Kidney glomerular epithelial cell (primary cell): Measurements from ENCODE around the gene FZD4.
A peak's percentile ranks its signal among the peaks of the same experiment; 100 is the strongest.
"Not testable (repeated sequence)": the region's sequence is repeated elsewhere in the genome, so short reads cannot be mapped to it uniquely, and the experiment has no call there.

Experiments
- DNase-seq: peaks from one replicate; lab custom pipeline; 2025; lab: John Stamatoyannopoulos, UW

The FZD4 gene

GRCh38 chr11:86977441-86978050 is 22.4 kb upstream of the FZD4 start:
- DNase-seq = no peak

GRCh38 chr11:86972734-86973133 is 17.5 kb upstream of the FZD4 start:
- no peak for DNase-seq

GRCh38 chr11:86969258-86969657 is 14.1 kb upstream of the FZD4 start:
- DNase-seq = no peak

- not testable (repeated sequence) for DNase-seq
These were observed 12.4 kb upstream of the FZD4 start for GRCh38 chr11:86967601-86968000.

- no peak for DNase-seq
These were observed 2.9 kb upstream of the FZD4 start for GRCh38 chr11:86957976-86958646.

GRCh38 chr11:86956905-86957195 is 1.7 kb upstream of the FZD4 start:
- no peak for DNase-seq

- DNase-seq = no peak
These were observed 159 bp downstream of the FZD4 start for GRCh38 chr11:86955111-86955360.

- no peak for DNase-seq
These were observed 705 bp downstream of the FZD4 start for GRCh38 chr11:86954269-86955110.

GRCh38 chr11:86952221-86952875 is 2.8 kb downstream of the FZD4 start:
- no peak for DNase-seq

- no peak for DNase-seq
These were observed 3.5 kb downstream of the FZD4 start for GRCh38 chr11:86951706-86952105.

GRCh38 chr11:86950661-86950995 is 4.6 kb downstream of the FZD4 start:
- DNase-seq = no peak

- DNase-seq = no peak
These were observed 5.1 kb downstream of the FZD4 start for GRCh38 chr11:86949995-86950660.

- DNase-seq = no peak
These were observed 6.5 kb downstream of the FZD4 start for GRCh38 chr11:86948733-86949132.

- DNase-seq = no peak
These were observed 7.7 kb downstream of the FZD4 start for GRCh38 chr11:86947541-86947940.

- not testable (repeated sequence) for DNase-seq
These were observed 11.7 kb downstream of the FZD4 start for GRCh38 chr11:86943505-86943904.

GRCh38 chr11:86941871-86942599 is 13.2 kb downstream of the FZD4 start:
- no peak for DNase-seq

GRCh38 chr11:86941077-86941870 is 13.9 kb downstream of the FZD4 start:
- no peak for DNase-seq

- DNase-seq = peak; percentile 79
These were observed 14.9 kb downstream of the FZD4 start for GRCh38 chr11:86940122-86940777.

GRCh38 chr11:86938900-86939880 is 16.0 kb downstream of the FZD4 start:
- peak; percentile 42 for DNase-seq
